ENCODE results near the gene ADAT3.

The ADAT3 gene

DNA sequence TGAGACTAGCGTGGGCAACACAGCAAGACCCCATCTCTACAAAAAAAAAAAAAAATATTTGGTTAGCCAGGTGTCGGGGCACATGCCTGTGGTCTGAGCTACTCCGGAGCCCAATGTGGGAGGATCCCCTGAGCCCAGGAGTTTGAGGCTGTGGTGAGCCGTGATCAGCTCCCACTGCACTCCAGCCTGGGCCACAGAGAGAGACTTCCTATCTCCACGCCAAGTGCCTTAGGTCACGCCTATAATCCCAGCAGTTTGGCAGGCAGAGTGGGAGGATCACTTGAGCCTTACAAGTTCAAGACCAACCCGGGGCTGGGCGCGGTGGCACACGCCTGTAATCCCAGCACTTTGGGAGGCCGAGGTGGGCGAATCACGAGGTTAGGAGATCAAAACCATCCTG, 8.7 kb upstream of the ADAT3 start:
- Histone ChIP-seq H3K9me3 (ENCODE audit: control insufficient read depth, insufficient read depth, low read depth, low read length) (no peaks in the 10 kb centered on the region), H3K36me3 (ENCODE audit: control insufficient read depth in 2 of 2, insufficient read depth in 1 of 2, low read length in 2 of 2) (no peaks in the 10 kb centered on the region), H3K27ac (ENCODE audit: extremely low read depth, low read depth, low read length) (no peak overlapping the region), H3K4me3 (ENCODE audit: low read depth, low read length) (no peak overlapping the region), H3K4me1 (ENCODE audit: control insufficient read depth, insufficient read depth, low read length) (no peaks in the 10 kb centered on the region; the same call in 1 of the 2 replicates)
- ChIA-PET POLR2A (interaction anchor here (0.6 to 1.2 kb wide), 2 partner anchors 9 to 398 kb away, joined by 3 to 6 read pairs; partner anchors contain the start of genes ADAT3 and SCAMP4), CTCF (interaction anchor here (0.6 kb wide), 1 partner anchor 419 kb away, joined by 8 read pairs; no protein-coding TSS in a partner anchor)
- TF ChIP-seq ZNF114 (tag by site-specific recombination; IDR thresholded peaks at IDR 0.05): no peak
- TF ChIP-seq ZNF677 (tag by site-specific recombination; IDR thresholded peaks at IDR 0.05): no peak
- no peak for TF ChIP-seq KLF8 (tag by site-specific recombination; IDR thresholded peaks at IDR 0.05)
- TF ChIP-seq ZNF529 (tag by site-specific recombination; IDR thresholded peaks at IDR 0.05; ENCODE audit: insufficient replicate concordance): no peak
- no peak for TF ChIP-seq ZNF341 (tag by site-specific recombination; IDR thresholded peaks at IDR 0.05; ENCODE audit: low read depth)
- TF ChIP-seq, protein P1, sequence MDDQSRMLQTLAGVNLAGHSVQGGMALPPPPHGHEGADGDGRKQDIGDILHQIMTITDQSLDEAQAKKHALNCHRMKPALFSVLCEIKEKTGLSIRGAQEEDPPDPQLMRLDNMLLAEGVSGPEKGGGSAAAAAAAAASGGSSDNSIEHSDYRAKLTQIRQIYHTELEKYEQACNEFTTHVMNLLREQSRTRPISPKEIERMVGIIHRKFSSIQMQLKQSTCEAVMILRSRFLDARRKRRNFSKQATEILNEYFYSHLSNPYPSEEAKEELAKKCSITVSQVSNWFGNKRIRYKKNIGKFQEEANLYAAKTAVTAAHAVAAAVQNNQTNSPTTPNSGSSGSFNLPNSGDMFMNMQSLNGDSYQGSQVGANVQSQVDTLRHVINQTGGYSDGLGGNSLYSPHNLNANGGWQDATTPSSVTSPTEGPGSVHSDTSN (CRISPR knock-in tag; IDR thresholded peaks at IDR 0.05): no peak
- TF ChIP-seq ZNF112 (tag by site-specific recombination; IDR thresholded peaks at IDR 0.05): no peak
- TF ChIP-seq, protein P2, sequence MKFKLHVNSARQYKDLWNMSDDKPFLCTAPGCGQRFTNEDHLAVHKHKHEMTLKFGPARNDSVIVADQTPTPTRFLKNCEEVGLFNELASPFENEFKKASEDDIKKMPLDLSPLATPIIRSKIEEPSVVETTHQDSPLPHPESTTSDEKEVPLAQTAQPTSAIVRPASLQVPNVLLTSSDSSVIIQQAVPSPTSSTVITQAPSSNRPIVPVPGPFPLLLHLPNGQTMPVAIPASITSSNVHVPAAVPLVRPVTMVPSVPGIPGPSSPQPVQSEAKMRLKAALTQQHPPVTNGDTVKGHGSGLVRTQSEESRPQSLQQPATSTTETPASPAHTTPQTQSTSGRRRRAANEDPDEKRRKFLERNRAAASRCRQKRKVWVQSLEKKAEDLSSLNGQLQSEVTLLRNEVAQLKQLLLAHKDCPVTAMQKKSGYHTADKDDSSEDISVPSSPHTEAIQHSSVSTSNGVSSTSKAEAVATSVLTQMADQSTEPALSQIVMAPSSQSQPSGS (tag by site-specific recombination; IDR thresholded peaks at IDR 0.05; ENCODE audit: low read depth): no peak
- no peak for TF ChIP-seq ZNF549 (tag by site-specific recombination; IDR thresholded peaks at IDR 0.05)
- TF ChIP-seq ZNF558 (tag by site-specific recombination; IDR thresholded peaks at IDR 0.05): no peak

GRCh38 chr19:1901940-1902404, 3.2 kb upstream of the ADAT3 start:
- no peaks in the 10 kb centered on the region; a peak in 1 of 3 replicates for H3K36me3 ChIP-seq (ENCODE audit: control insufficient read depth in 2 of 2, insufficient read depth in 1 of 2, low read length in 2 of 2)
- POLR2A ChIA-PET: interaction anchor here (0.9 kb wide), 1 partner anchor 17 kb away, joined by 3 read pairs; the partner anchor contains the start of gene ABHD17A

GRCh38 chr19:1902923-1903322, 2.3 kb upstream of the ADAT3 start:
- H3K9me3 ChIP-seq (ENCODE audit: control insufficient read depth, insufficient read depth, low read depth, low read length): no peaks in the 10 kb centered on the region
- peaks cover 2% of the 10 kb centered on the region; the same call in 1 of the 2 replicates for H3K4me1 ChIP-seq (ENCODE audit: control insufficient read depth, insufficient read depth, low read length)
- POLR2A ChIA-PET: no interaction called here
- H3K4me3 ChIP-seq (ENCODE audit: low read depth, low read length): no peak overlapping the region
- peaks cover 0 to 8% of the 10 kb centered on the region in 2 experiments; a peak in 2 of 3 replicates for H3K36me3 ChIP-seq (ENCODE audit: control insufficient read depth in 2 of 2, insufficient read depth in 1 of 2, low read length in 2 of 2)
- CTCF ChIA-PET: interaction anchor here (0.6 kb wide), 2 partner anchors 48 to 615 kb away, joined by 3 to 4 read pairs; no protein-coding TSS in a partner anchor
- no peak overlapping the region for H3K27ac ChIP-seq (ENCODE audit: extremely low read depth, low read depth, low read length)
- TF ChIP-seq MEIS1 (CRISPR knock-in tag; IDR thresholded peaks at IDR 0.05; ENCODE audit: borderline replicate concordance): no peak
- TF ChIP-seq ZBTB44 (tag by site-specific recombination; IDR thresholded peaks at IDR 0.05): no peak
- TF ChIP-seq, protein P3, sequence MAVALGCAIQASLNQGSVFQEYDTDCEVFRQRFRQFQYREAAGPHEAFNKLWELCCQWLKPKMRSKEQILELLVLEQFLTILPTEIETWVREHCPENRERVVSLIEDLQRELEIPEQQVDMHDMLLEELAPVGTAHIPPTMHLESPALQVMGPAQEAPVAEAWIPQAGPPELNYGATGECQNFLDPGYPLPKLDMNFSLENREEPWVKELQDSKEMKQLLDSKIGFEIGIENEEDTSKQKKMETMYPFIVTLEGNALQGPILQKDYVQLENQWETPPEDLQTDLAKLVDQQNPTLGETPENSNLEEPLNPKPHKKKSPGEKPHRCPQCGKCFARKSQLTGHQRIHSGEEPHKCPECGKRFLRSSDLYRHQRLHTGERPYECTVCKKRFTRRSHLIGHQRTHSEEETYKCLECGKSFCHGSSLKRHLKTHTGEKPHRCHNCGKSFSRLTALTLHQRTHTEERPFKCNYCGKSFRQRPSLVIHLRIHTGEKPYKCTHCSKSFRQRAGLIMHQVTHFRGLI (tag by site-specific recombination; IDR thresholded peaks at IDR 0.05): no peak
- no peak for TF ChIP-seq ZNF10 (tag by site-specific recombination; IDR thresholded peaks at IDR 0.05)
- TF ChIP-seq ZNF558 (tag by site-specific recombination; IDR thresholded peaks at IDR 0.05): no peak
- TF ChIP-seq ZNF624 (tag by site-specific recombination; IDR thresholded peaks at IDR 0.05): no peak
- no peak for TF ChIP-seq HOXD13 (CRISPR knock-in tag; IDR thresholded peaks at IDR 0.05; ENCODE audit: borderline replicate concordance)
- no peak for TF ChIP-seq ZNF837 (tag by site-specific recombination; IDR thresholded peaks at IDR 0.05)
- TF ChIP-seq GLIS2 (tag by site-specific recombination; IDR thresholded peaks at IDR 0.05): no peak
- TF ChIP-seq ZNF544 (tag by site-specific recombination; IDR thresholded peaks at IDR 0.05): no peak
- TF ChIP-seq ZNF16 (tag by site-specific recombination; IDR thresholded peaks at IDR 0.05; ENCODE audit: low read depth): no peak
- TF ChIP-seq, protein P4, sequence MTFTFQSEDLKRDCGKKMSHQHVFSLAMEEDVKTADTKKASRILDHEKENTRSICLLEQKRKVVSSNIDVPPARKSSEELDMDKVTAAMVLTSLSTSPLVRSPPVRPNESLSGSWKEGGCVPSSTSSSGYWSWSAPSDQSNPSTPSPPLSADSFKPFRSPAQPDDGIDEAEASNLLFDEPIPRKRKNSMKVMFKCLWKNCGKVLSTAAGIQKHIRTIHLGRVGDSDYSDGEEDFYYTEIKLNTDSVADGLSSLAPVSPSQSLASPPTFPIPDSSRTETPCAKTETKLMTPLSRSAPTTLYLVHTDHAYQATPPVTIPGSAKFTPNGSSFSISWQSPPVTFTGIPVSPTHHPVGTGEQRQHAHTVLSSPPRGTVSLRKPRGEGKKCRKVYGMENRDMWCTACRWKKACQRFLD (tag by site-specific recombination; IDR thresholded peaks at IDR 0.05): no peak

More at GRCh38 chr19:1901940-1902404, 3.2 kb upstream of the ADAT3 start:
- CTCF ChIA-PET: interaction anchor here (0.6 kb wide), 2 partner anchors 49 to 641 kb away, joined by 4 read pairs; no protein-coding TSS in a partner anchor
- Histone ChIP-seq H3K4me3 (ENCODE audit: low read depth, low read length) (no peak overlapping the region), H3K27ac (ENCODE audit: extremely low read depth, low read depth, low read length) (no peak overlapping the region), H3K4me1 (ENCODE audit: control insufficient read depth, insufficient read depth, low read length) (no peaks in the 10 kb centered on the region; the same call in 1 of the 2 replicates), H3K9me3 (ENCODE audit: control insufficient read depth, insufficient read depth, low read depth, low read length) (no peaks in the 10 kb centered on the region)
- TF ChIP-seq ZNF423 (tag by site-specific recombination; IDR thresholded peaks at IDR 0.05) (no peak), ZNF146 (tag by site-specific recombination; IDR thresholded peaks at IDR 0.05) (no peak)
- TF ChIP-seq, protein P5, sequence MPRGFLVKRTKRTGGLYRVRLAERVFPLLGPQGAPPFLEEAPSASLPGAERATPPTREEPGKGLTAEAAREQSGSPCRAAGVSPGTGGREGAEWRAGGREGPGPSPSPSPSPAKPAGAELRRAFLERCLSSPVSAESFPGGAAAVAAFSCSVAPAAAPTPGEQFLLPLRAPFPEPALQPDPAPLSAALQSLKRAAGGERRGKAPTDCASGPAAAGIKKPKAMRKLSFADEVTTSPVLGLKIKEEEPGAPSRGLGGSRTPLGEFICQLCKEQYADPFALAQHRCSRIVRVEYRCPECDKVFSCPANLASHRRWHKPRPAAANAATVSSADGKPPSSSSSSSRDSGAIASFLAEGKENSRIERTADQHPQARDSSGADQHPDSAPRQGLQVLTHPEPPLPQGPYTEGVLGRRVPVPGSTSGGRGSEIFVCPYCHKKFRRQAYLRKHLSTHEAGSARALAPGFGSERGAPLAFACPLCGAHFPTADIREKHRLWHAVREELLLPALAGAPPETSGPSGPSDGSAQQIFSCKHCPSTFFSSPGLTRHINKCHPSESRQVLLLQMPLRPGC (tag by site-specific recombination; IDR thresholded peaks at IDR 0.05): no peak
